RWPE2 (cell line): ENCODE results near the gene CRYGC.

Experiments
- ATAC-seq: fragments of 200-7000 bp; cut with Tn5 transposase; 3 replicates; pipeline ENCODE4 v1.9.1; 2021; ENCODE audit warnings: low read depth
- DNase-seq: peaks from one replicate; pipeline ENCODE4 v3.0.0-alpha.2; 2020; ENCODE audit warnings: low spot score
- H3K27ac ChIP-seq: fragments of 450-650 bp; 2 replicates; pipeline ENCODE4 v1.5.1; 2017; ENCODE audit warnings: mild to moderate bottlenecking; ENCODE audit not compliant: poor library complexity, severe bottlenecking
- H3K27me3 ChIP-seq: fragments of 250-450 bp; sonication (Bioruptor Pico); 2 replicates; pipeline ENCODE4 v1.5.1; 2021; ENCODE audit warnings: mild to moderate bottlenecking, moderate library complexity; ENCODE audit not compliant: insufficient read depth, poor library complexity, severe bottlenecking
- H3K36me3 ChIP-seq: fragments of 250-450 bp; sonication (Bioruptor Pico); 2 replicates; pipeline ENCODE4 v1.5.1; 2020; ENCODE audit warnings: low read depth, mild to moderate bottlenecking, moderate library complexity
- H3K4me1 ChIP-seq: fragments of 250-450 bp; sonication (Bioruptor Pico); 2 replicates; pipeline ENCODE4 v1.5.1; 2021; ENCODE audit warnings: mild to moderate bottlenecking, moderate library complexity; ENCODE audit not compliant: insufficient read depth, poor library complexity, severe bottlenecking
- H3K4me3 ChIP-seq: fragments of 250-450 bp; sonication (Bioruptor Pico); 2 replicates; pipeline ENCODE4 v1.5.1; 2021; ENCODE audit warnings: mild to moderate bottlenecking, moderate library complexity; ENCODE audit not compliant: severe bottlenecking
- H3K9me3 ChIP-seq: fragments of 250-450 bp; sonication (Bioruptor Pico); 2 replicates; pipeline ENCODE4 v1.5.1; 2021; ENCODE audit warnings: mild to moderate bottlenecking, moderate library complexity; ENCODE audit not compliant: severe bottlenecking
- TF ChIP-seq, protein P1 (sequence below): fragments of 450-650 bp; IDR thresholded peaks from one replicate; pipeline ENCODE4 v1.5.1; 2017; ENCODE audit warnings: mild to moderate bottlenecking, moderate library complexity; ENCODE audit not compliant: poor library complexity, severe bottlenecking

CRYGC gene

DNA sequence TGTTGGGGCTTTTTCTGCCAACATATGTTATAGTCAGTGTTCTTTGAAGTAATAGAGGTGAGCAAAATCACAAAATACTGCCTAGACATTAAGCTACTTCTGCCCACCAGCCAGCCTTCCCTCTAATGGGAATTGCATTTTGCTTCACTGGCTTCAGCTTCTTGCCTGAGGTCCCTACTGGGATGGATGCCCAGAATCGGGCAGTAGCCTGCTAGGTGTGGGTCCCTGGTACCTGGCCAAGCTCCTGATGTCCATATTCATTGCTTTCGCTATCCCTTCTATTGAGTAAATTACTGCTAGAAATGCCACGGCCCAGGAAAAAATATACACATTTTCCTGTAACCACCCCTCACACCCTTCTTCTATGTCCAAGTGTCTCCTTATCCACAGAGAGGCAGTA lies 32.3 kb downstream of the CRYGC start:
- no peaks in the 10 kb centered on the region for H3K27me3 ChIP-seq
- H3K4me1 ChIP-seq: no peaks in the 10 kb centered on the region
- no peaks in the 10 kb centered on the region for H3K36me3 ChIP-seq
- ATAC-seq (no peak), DNase-seq (no peak)
- TF ChIP-seq, protein P1, sequence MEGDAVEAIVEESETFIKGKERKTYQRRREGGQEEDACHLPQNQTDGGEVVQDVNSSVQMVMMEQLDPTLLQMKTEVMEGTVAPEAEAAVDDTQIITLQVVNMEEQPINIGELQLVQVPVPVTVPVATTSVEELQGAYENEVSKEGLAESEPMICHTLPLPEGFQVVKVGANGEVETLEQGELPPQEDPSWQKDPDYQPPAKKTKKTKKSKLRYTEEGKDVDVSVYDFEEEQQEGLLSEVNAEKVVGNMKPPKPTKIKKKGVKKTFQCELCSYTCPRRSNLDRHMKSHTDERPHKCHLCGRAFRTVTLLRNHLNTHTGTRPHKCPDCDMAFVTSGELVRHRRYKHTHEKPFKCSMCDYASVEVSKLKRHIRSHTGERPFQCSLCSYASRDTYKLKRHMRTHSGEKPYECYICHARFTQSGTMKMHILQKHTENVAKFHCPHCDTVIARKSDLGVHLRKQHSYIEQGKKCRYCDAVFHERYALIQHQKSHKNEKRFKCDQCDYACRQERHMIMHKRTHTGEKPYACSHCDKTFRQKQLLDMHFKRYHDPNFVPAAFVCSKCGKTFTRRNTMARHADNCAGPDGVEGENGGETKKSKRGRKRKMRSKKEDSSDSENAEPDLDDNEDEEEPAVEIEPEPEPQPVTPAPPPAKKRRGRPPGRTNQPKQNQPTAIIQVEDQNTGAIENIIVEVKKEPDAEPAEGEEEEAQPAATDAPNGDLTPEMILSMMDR: no peak
- no peak overlapping the region for H3K27ac ChIP-seq
- no peak overlapping the region for H3K4me3 ChIP-seq
- no peaks in the 10 kb centered on the region for H3K9me3 ChIP-seq

GRCh38 chr2:208096080-208096479 lies 33.5 kb downstream of the CRYGC start:
- no peak overlapping the region for H3K27ac ChIP-seq
- H3K4me3 ChIP-seq: no peak overlapping the region
- no peak for ATAC-seq
- no peak for DNase-seq
- H3K4me1 ChIP-seq: no peaks in the 10 kb centered on the region
- TF ChIP-seq, protein P1: no peak
- no peaks in the 10 kb centered on the region for H3K9me3 ChIP-seq
- no peaks in the 10 kb centered on the region for H3K36me3 ChIP-seq
- H3K27me3 ChIP-seq: no peaks in the 10 kb centered on the region

- no peak overlapping the region for H3K4me3 ChIP-seq
- ATAC-seq (no peak), DNase-seq (no peak)
- H3K4me1 ChIP-seq: no peaks in the 10 kb centered on the region
- H3K27ac ChIP-seq: no peak overlapping the region
- no peaks in the 10 kb centered on the region for H3K27me3 ChIP-seq
- no peaks in the 10 kb centered on the region for H3K36me3 ChIP-seq
- TF ChIP-seq, protein P1: no peak
- no peaks in the 10 kb centered on the region for H3K9me3 ChIP-seq
Measured at GRCh38 chr2:208093128-208093527, 36.5 kb downstream of the CRYGC start.

DNA sequence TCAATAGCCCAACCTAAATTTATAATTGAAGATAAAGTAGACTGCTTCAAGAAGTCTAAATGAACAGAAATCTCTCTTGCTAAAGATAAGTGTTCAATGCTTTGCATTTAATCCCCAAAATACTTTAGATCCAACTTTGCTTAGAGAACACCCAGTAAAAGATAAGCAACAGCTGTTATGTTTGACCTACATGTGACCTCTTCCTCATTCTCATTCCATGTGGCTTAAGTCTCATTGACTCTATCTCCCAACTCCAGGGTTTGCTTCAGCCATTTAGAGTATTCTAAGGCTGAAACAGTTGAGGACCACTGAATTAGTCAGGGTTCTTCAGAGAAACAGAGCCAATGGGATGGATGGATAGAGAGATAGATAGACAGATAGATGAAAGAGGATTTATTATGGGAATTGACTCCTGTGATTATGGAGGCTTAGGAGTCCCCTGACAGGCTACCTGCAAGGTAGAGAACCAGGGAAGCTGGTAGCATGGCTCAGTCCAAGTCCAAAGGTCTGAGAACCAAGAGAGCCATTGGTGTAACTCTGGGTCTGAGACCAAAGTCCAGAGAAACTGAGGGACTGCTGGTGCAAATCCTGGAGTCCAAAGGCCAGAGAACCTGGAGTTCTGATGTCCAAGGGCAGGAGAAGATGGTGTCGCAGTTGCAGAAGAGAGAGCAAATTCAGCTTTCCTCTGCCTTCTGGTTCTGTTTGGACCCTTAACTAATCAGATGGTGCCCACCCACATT lies 37.4 kb downstream of the CRYGC start:
- TF ChIP-seq, protein P1: no peak
- H3K4me3 ChIP-seq: no peak overlapping the region
- H3K27ac ChIP-seq: no peak overlapping the region
- H3K27me3 ChIP-seq: no peaks in the 10 kb centered on the region
- H3K36me3 ChIP-seq: no peaks in the 10 kb centered on the region
- H3K4me1 ChIP-seq: no peaks in the 10 kb centered on the region
- DNase-seq (no peak), ATAC-seq (no peak)
- H3K9me3 ChIP-seq: no peaks in the 10 kb centered on the region

- ATAC-seq (no peak), DNase-seq (no peak)
- H3K4me3 ChIP-seq: no peak overlapping the region
- no peaks in the 10 kb centered on the region for H3K27me3 ChIP-seq
- H3K9me3 ChIP-seq: no peaks in the 10 kb centered on the region
- TF ChIP-seq, protein P1: no peak
- no peaks in the 10 kb centered on the region for H3K36me3 ChIP-seq
- H3K4me1 ChIP-seq: no peaks in the 10 kb centered on the region
- no peak overlapping the region for H3K27ac ChIP-seq
Measured at GRCh38 chr2:208090420-208090819, 39.2 kb downstream of the CRYGC start.
